Measurements from ENCODE around the gene MEG3. TPM values are rescaled to one million over a fixed set of nuclear protein-coding genes. Genes with fewer than 3 reads are reported as not detected.

The MEG3 gene
- total RNA-seq, 3 donors from 2014 or later (not counting 1 experiment from before 2014, with no cell fraction given): 1.0 to 6.6 (median 1.9) TPM

- Mint-ChIP-seq H3K27ac (no peak overlapping the region), H3K4me1 (peaks cover 0 to 17% of the 10 kb centered on the region in 2 donors), H3K9me3 (no peaks in the 10 kb centered on the region), H3K4me3 (no peak overlapping the region), H3K27me3 (ENCODE audit: low read depth in 2 of 2) (no peaks in the 10 kb centered on the region), H3K36me3 (no peaks in the 10 kb centered on the region)
- no peaks in the 10 kb centered on the region for H3K4me1 ChIP-seq (ENCODE audit: control insufficient read depth, insufficient read depth, low read length)
- no peaks in the 10 kb centered on the region for H3K27me3 ChIP-seq (ENCODE audit: control insufficient read depth, insufficient read depth, low read length)
- no peaks in the 10 kb centered on the region for H3K9me3 ChIP-seq (ENCODE audit: control insufficient read depth, insufficient read depth, low read length)
- H3K36me3 ChIP-seq (ENCODE audit: control insufficient read depth, insufficient read depth, low read length): no peaks in the 10 kb centered on the region
- 90% methylated on average over 21 of the region's 24 CpGs for WGBS (ENCODE audit: insufficient coverage)
- DNase-seq (no peak), ATAC-seq (no peak)
- no peak overlapping the region for H3K4me3 ChIP-seq (ENCODE audit: low read length)
- no peak overlapping the region for H3K27ac ChIP-seq (ENCODE audit: low read length)
- intact Hi-C loops (cut with micrococcal nuclease): no loop called here
- TF ChIP-seq CTCF (IDR thresholded peaks at IDR 0.05): no peak
These were observed 42.9 kb downstream of the MEG3 start for GRCh38 chr14:100868621-100869370.

- no peak overlapping the region for H3K4me3 Mint-ChIP-seq
- no peaks in the 10 kb centered on the region for H3K4me1 ChIP-seq (ENCODE audit: control insufficient read depth, insufficient read depth, low read length)
- intact Hi-C loops (cut with micrococcal nuclease): no loop called here
These were observed 45.6 kb downstream of the MEG3 start for GRCh38 chr14:100871234-100872186.

GRCh38 chr14:100872259-100873095 is 46.6 kb downstream of the MEG3 start:
- intact Hi-C loops (cut with micrococcal nuclease): no loop called here
- Histone ChIP-seq H3K27ac (ENCODE audit: low read length) (no peak overlapping the region), H3K4me3 (ENCODE audit: low read length) (no peak overlapping the region), H3K27me3 (ENCODE audit: control insufficient read depth, insufficient read depth, low read length) (no peaks in the 10 kb centered on the region), H3K9me3 (ENCODE audit: control insufficient read depth, insufficient read depth, low read length) (no peaks in the 10 kb centered on the region), H3K4me1 (ENCODE audit: control insufficient read depth, insufficient read depth, low read length) (no peaks in the 10 kb centered on the region), H3K36me3 (ENCODE audit: control insufficient read depth, insufficient read depth, low read length) (no peaks in the 10 kb centered on the region)
- Mint-ChIP-seq H3K27me3 (ENCODE audit: low read depth in 2 of 2) (no peaks in the 10 kb centered on the region), H3K36me3 (no peaks in the 10 kb centered on the region), H3K4me3 (no peak overlapping the region), H3K4me1 (peaks cover 0 to 17% of the 10 kb centered on the region in 2 donors), H3K27ac (peak overlapping the region in 1 of 2 donors; percentile 30), H3K9me3 (no peaks in the 10 kb centered on the region)
- WGBS (ENCODE audit: insufficient coverage): 87% methylated on average over 15 of the region's 15 CpGs
- DNase-seq: no peak
- no peak for TF ChIP-seq CTCF (IDR thresholded peaks at IDR 0.05)
- peak in 2 of 3 donors; percentile 19 to 47 for ATAC-seq

More at GRCh38 chr14:100871234-100872186, 45.6 kb downstream of the MEG3 start:
- WGBS (ENCODE audit: insufficient coverage): 84% methylated on average over 16 of the region's 16 CpGs
- no peak overlapping the region for H3K27ac ChIP-seq (ENCODE audit: low read length)
- Mint-ChIP-seq H3K9me3 (no peaks in the 10 kb centered on the region), H3K27me3 (ENCODE audit: low read depth in 2 of 2) (no peaks in the 10 kb centered on the region), H3K36me3 (no peaks in the 10 kb centered on the region), H3K4me1 (peaks cover 0 to 17% of the 10 kb centered on the region in 2 donors), H3K27ac (peak overlapping the region in 1 of 2 donors; percentile 30)
- no peaks in the 10 kb centered on the region for H3K27me3 ChIP-seq (ENCODE audit: control insufficient read depth, insufficient read depth, low read length)
- no peak overlapping the region for H3K4me3 ChIP-seq (ENCODE audit: low read length)
- H3K36me3 ChIP-seq (ENCODE audit: control insufficient read depth, insufficient read depth, low read length): no peaks in the 10 kb centered on the region
- TF ChIP-seq CTCF (IDR thresholded peaks at IDR 0.05): no peak
- ATAC-seq (no peak), DNase-seq (no peak)
- no peaks in the 10 kb centered on the region for H3K9me3 ChIP-seq (ENCODE audit: control insufficient read depth, insufficient read depth, low read length)

Data from natural killer cell (primary cell).